IPS DF 6.9 (cell line): ENCODE measurements around the gene KCND1.

Experiments used
- DNase-seq: peaks from one replicate; pipeline ENCODE4 v3.0.0-alpha.2; 2013; ENCODE audit warnings: low read depth, low spot score
- H3K27ac ChIP-seq: one replicate; pipeline ENCODE4 v1.5.1; 2013; ENCODE audit warnings: low read length, control low read depth
- H3K27me3 ChIP-seq: 2 replicates; pipeline ENCODE4 v1.6.1; 2013; ENCODE audit warnings: mild to moderate bottlenecking, low read length; ENCODE audit not compliant: control insufficient read depth, insufficient read depth
- H3K36me3 ChIP-seq: 2 replicates; pipeline ENCODE4 v1.6.1; 2013; ENCODE audit warnings: low read length; ENCODE audit not compliant: control insufficient read depth, insufficient read depth
- H3K4me1 ChIP-seq: 2 replicates; pipeline ENCODE4 v1.6.1; 2013; ENCODE audit warnings: low read length; ENCODE audit not compliant: control insufficient read depth, insufficient read depth
- H3K4me3 ChIP-seq: 2 replicates; pipeline ENCODE4 v1.5.1; 2013; ENCODE audit warnings: mild to moderate bottlenecking, low read length
- H3K9me3 ChIP-seq: 2 replicates; pipeline ENCODE4 v1.6.1; 2013; ENCODE audit warnings: low read length, inconsistent platforms; ENCODE audit not compliant: control insufficient read depth, insufficient read depth
- WGBS: extraction: QIAGEN DNeasy Blood & Tissue Kit; methylation state at CpG from one replicate; pipeline ENCODE4 v1.1.7; 2013; ENCODE audit warnings: mixed read lengths, missing lambda C conversion rate; ENCODE audit not compliant: insufficient read length, insufficient coverage; 5-methylcytosine and 5-hydroxymethylcytosine counted together

Gene KCND1

DNA sequence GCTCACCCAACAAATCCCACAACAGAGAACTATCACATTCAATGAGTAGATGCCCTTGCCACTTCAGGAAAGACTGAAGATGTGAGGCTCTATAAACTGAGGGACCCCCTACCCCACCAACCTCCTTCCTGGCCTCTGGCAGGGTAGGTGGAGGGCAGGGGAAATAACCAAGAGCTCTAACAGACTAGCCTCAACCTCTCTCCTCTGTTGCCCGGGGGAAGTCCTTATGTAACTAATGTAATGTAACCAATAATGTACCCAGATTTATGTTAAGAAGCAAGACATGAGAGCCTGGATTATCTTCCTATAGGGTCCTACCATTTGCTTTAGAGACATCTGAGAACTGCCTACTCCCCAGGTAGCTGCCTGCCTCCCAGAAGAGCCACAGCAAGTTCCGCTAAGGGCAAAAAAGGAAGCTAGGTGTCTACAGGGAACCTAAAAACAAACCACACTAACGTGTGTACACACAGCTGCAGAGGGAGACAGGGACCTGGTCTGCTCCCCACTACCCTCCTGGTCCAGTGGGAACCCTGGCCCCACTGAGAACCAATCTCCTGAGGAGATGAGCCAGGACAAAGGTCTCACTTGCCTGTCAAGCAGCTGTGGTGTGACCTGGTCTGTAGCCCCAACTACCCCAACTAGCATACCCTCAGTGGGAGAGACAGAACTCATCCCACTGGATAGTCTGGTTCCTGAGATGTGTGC, 32.0 kb downstream of the KCND1 start:
- H3K36me3 ChIP-seq, result peaks cover 2% of the 10 kb centered on the region; the same call in 1 of the 2 replicates
- no peak overlapping the region for H3K27ac ChIP-seq
- H3K4me3 ChIP-seq, result no peak overlapping the region
- no peak for DNase-seq
- no peaks in the 10 kb centered on the region for H3K27me3 ChIP-seq
- peaks cover 4% of the 10 kb centered on the region; the same call in 1 of the 2 replicates for H3K4me1 ChIP-seq
- WGBS, result no CpG with 5 or more reads among the region's 3 CpGs
- H3K9me3 ChIP-seq, result no peaks in the 10 kb centered on the region

- no peak overlapping the region for H3K27ac ChIP-seq
- DNase-seq, result no peak
- H3K9me3 ChIP-seq, result no peaks in the 10 kb centered on the region
- no CpG with 5 or more reads among the region's 1 CpG for WGBS
- no peaks in the 10 kb centered on the region for H3K27me3 ChIP-seq
- peaks cover 4% of the 10 kb centered on the region; the same call in 1 of the 2 replicates for H3K4me1 ChIP-seq
- H3K4me3 ChIP-seq, result no peak overlapping the region
- peaks cover 6% of the 10 kb centered on the region; the same call in 1 of the 2 replicates for H3K36me3 ChIP-seq
These were observed 32.8 kb downstream of the KCND1 start for GRCh38 chrX:48938721-48939425.

DNA sequence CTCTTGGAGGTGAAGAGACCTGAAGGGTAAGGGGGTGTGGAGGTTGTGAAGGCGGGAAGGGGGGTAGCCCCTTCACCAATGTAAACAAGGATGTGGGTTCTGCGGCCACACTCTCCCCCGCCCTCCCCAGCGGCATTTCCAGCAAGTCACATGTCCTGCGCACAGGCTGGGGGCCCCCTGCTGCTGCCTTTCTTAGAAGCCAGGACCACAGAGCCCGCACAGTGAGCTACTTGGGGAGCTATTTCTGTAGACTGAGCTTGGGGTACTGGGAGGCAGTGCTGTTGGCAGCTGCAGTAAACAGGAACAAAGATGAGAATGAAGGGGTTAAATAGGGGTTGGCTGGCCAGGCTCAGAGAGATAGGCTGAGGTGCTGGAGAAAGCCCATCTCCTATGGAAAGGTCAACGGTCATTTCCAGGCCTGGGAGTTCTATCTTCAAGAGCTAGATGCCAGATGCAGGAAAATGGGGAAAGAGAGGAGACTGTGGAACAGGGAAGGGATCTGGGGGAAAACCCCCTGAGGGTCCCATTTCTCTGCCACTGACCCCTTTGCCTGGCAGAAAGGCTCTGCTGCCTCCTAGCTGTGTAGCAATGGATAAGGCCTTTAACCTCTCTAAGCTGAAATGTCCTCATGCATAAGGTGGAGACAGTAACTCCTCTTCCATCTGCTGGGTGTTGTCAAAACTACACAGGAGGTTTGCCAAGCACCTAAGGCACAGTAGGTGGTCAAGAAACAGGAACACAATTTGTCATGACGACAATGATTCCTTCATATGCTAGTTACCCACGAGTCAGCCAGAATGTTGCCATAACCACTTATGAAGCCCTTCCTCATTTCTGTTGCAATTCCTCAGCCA, 34.4 kb downstream of the KCND1 start:
- Histone ChIP-seq H3K27ac (no peak overlapping the region), H3K4me1 (peaks cover 4% of the 10 kb centered on the region; the same call in 1 of the 2 replicates), H3K9me3 (no peaks in the 10 kb centered on the region), H3K27me3 (no peaks in the 10 kb centered on the region), H3K36me3 (peaks cover 7% of the 10 kb centered on the region; the same call in 1 of the 2 replicates), H3K4me3 (no peak overlapping the region)
- no peak for DNase-seq
- no CpG with 5 or more reads among the region's 9 CpGs for WGBS

DNA sequence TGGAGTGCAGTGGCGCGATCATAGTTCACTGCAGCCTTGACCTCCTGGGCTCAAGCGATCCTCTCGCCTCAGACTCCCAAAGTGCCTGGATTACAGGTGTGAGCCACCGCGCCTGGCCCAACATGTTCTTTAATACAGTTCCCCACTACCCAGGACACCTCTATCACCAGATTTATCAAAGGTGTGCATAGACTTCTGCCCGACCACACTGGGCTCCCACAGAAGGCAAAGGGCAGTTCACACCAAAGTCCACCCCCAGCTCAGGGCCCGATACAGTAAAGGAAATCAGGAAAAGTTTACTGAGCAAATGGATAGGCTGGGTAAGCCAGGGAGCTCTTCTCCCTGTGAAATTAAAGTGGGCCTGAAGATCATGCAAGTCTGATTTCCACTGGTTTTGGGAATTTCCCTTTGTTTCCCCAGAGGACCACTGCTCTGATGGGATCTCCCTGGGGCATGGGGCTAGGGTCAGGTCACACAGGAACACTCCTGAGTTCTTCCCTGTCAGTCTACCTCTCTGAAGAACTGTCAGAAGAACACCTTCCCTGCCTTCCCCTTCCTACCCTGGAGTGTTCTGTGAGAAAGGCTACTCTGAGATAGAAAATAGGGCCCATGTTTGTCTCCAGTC, 35.1 kb downstream of the KCND1 start:
- Histone ChIP-seq H3K27me3 (no peaks in the 10 kb centered on the region), H3K9me3 (no peaks in the 10 kb centered on the region), H3K27ac (no peak overlapping the region), H3K4me1 (peaks cover 4% of the 10 kb centered on the region; the same call in 1 of the 2 replicates), H3K4me3 (no peak overlapping the region), H3K36me3 (peaks cover 7% of the 10 kb centered on the region; the same call in 1 of the 2 replicates)
- no CpG with 5 or more reads among the region's 8 CpGs for WGBS
- DNase-seq, result no peak

- no peaks in the 10 kb centered on the region for H3K9me3 ChIP-seq
- no peak for DNase-seq
- peaks cover 5% of the 10 kb centered on the region; the same call in 1 of the 2 replicates for H3K36me3 ChIP-seq
- H3K4me3 ChIP-seq, result no peak overlapping the region
- no peaks in the 10 kb centered on the region for H3K27me3 ChIP-seq
- H3K27ac ChIP-seq, result no peak overlapping the region
- WGBS, result no CpG with 5 or more reads among the region's 1 CpG
- H3K4me1 ChIP-seq, result peaks cover 4% of the 10 kb centered on the region; the same call in 1 of the 2 replicates
These were observed 36.4 kb downstream of the KCND1 start for GRCh38 chrX:48935301-48935670.

DNA sequence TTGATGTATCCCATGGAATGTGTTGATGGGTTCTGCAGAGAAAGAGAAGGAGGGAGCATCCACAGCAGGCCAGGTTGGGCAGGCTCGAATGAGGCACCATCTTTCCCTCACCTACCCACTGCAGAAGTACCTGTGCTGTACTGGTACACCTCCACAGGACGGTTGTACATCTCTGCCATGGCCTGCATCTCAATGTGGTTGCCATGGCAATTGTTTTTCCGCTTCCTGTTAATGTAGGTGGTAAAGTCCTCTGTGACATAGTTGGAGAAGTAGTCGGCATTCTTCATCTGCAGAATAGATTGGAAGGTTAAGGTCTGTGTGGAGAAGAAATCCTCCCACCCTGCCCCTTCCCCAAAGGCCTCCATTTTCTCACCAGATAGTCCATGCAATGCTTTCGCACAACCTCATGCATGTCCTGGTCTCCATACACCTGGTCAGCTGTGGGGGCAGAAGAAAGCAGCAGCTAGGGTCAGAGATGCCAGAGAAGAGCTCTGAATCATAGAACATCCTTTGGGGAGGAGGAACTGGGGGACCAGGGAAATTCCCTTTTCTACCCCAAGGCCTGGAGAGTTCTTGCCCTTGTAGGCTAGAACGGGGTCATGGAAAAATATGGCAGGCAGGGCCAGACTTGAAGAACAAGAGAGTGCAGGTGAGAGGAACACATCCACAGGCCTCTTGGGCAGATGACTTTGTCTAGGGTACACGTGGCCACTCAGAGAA, 36.9 kb downstream of the KCND1 start:
- WGBS, result no CpG with 5 or more reads among the region's 7 CpGs
- DNase-seq, result no peak
- Histone ChIP-seq H3K27me3 (no peaks in the 10 kb centered on the region), H3K4me1 (peaks cover 4% of the 10 kb centered on the region; the same call in 1 of the 2 replicates), H3K4me3 (no peak overlapping the region), H3K27ac (no peak overlapping the region), H3K9me3 (no peaks in the 10 kb centered on the region), H3K36me3 (peaks cover 5% of the 10 kb centered on the region; the same call in 1 of the 2 replicates)

GRCh38 chrX:48933757-48934156, 37.9 kb downstream of the KCND1 start:
- DNase-seq, result no peak
- no CpG with 5 or more reads among the region's 2 CpGs for WGBS
- Histone ChIP-seq H3K4me1 (peaks cover 4% of the 10 kb centered on the region; the same call in 1 of the 2 replicates), H3K4me3 (no peak overlapping the region), H3K9me3 (no peaks in the 10 kb centered on the region), H3K36me3 (peaks cover 5% of the 10 kb centered on the region; the same call in 1 of the 2 replicates), H3K27me3 (no peaks in the 10 kb centered on the region), H3K27ac (no peak overlapping the region)

GRCh38 chrX:48927736-48928382, 43.8 kb downstream of the KCND1 start:
- peak overlapping the region; percentile 83 for H3K27ac ChIP-seq
- WGBS, result no CpG with 5 or more reads among the region's 2 CpGs
- peaks cover 2% of the 10 kb centered on the region; the same call in 1 of the 2 replicates for H3K4me1 ChIP-seq
- H3K9me3 ChIP-seq, result no peaks in the 10 kb centered on the region
- H3K27me3 ChIP-seq, result no peaks in the 10 kb centered on the region
- H3K36me3 ChIP-seq, result peaks cover 5% of the 10 kb centered on the region; the same call in 1 of the 2 replicates
- no peak for DNase-seq
- H3K4me3 ChIP-seq, result no peak overlapping the region

DNA sequence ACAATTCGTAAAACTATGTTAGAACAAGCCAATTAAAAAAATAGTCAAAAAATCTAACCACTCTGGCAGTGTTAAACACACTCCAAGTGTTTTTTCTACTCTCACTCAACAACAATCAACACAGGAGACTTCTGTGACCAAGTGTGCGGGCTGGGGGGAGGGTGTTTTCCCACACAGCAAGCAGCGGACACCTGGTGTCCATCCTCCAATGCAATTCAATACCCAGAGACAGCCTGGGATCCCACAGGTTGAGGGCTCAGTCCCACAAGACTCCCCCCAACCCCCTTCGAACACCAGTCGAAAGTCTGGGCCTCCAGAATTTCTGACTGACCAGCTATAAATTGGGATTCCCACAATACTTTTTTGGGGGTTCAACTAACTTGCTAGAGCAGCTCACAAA, 44.5 kb downstream of the KCND1 start:
- Histone ChIP-seq H3K27me3 (no peaks in the 10 kb centered on the region), H3K27ac (no peak overlapping the region), H3K4me1 (peaks cover 2% of the 10 kb centered on the region; the same call in 1 of the 2 replicates), H3K9me3 (no peaks in the 10 kb centered on the region), H3K4me3 (no peak overlapping the region), H3K36me3 (peaks cover 5% of the 10 kb centered on the region; the same call in 1 of the 2 replicates)
- no peak for DNase-seq
- no CpG with 5 or more reads among the region's 5 CpGs for WGBS
